ENCODE measurements around the gene RNASEH2B.

RNASEH2B gene, protein sequence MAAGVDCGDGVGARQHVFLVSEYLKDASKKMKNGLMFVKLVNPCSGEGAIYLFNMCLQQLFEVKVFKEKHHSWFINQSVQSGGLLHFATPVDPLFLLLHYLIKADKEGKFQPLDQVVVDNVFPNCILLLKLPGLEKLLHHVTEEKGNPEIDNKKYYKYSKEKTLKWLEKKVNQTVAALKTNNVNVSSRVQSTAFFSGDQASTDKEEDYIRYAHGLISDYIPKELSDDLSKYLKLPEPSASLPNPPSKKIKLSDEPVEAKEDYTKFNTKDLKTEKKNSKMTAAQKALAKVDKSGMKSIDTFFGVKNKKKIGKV

DNA sequence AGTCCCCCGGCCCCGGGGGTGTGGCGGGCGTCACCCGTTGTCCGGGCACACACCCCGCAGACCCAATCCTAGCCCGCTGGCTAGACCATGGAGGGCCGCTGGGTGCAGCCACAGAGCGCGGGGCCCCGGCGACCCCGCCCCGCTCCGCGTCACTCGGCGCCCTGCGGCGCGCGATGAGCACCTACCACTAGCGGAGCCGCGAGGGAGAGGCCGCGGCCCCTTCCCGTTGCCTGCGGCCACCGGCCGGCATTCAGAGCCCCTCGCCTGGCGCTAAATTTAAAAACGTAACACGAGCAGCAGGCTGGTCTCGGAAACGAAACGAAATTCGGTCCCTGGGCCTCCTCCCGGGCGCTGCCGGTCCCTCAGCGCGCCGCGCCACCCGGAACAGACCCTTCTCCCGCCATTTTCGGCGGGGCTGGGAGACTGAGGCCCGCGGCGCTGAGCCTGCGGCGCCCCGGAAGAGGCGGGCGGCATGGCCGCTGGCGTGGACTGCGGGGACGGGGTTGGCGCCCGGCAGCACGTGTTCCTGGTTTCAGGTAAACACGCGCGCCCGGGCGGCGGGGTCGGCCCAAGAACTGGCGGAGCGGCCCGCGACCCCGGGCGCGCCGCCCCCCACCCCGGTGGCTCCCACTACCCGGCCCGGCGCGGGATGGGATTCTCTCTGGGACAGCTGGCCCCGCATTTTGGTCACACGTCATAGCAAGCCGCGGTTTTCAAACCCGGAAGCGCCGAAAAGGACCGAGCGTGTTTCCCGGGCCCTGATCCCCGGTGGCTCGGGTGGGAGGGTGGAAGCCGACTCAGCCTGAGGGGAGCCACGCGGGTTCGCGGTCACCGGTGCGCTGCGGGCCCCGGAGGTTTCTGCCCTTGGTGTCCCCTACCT is at the start of gene RNASEH2B:
Gene RNASEH2B, plus strand, starts transcription at position 187 of the 880 bp plus-strand sequence. Its CDS starts 286 bp downstream, at position 473.
- DNase-seq (ENCODE audit: low spot score) = peak; percentile 57

DNA sequence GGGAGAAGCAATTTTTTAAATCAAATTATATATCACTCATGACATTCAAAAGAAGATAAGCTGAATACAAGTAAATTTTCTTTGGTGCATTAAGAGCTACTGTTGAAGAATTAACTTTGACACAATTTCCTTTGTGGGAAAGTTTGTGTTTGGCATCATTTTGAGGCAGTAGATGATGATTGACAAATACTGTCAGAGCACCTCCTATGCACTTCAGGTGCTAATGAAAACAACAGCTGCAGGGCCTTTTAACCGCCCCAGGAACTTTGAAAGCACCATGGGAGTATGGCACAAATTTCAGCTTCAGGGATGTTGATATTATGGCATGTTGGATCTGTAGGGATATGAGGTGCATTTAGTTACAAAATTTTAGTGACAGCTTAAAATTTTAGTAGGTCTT is 45.1 kb upstream of the RNASEH2B start:
- no peak for DNase-seq (ENCODE audit: low spot score)

DNA sequence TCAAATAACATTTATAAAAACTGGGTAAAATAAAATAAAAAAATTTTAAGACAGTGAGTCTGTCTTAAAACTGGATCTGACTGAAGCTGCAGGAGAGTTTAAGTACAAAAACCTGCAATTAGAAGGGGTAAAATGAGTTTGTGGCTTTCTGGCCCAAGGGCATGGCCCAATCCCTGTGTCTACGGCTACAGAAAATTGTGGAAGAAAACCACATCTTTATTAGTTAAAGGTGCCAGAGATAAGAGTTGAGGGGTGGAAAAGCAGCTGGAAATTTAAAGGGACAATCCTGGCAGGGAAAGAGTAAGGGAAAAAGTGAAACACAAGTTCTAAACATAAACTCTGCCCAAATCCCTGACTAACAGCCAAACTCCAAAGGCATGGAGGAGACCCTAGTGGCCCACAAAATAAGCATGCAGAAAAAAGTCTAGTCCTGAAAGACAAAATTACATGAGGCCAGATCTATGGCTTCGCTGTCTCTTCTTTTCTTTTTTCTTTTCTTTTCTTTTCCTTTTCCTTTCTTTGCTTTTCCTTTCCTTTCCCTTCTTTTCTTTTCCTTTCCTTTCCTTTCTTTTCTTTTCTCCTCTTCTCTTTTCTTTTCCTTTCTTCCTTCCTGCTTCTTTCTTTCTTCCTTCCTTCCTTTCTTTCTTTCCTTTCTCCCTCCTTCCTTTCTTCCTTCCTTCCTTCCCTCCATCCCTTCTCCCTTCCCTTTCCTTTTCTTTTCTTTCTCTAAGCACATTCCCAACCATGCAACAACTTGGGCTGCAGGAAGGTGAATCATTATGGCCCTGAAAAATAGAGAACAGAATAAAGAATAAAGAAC is 42.6 kb upstream of the RNASEH2B start:
- DNase-seq (ENCODE audit: low spot score) = no peak

DNA sequence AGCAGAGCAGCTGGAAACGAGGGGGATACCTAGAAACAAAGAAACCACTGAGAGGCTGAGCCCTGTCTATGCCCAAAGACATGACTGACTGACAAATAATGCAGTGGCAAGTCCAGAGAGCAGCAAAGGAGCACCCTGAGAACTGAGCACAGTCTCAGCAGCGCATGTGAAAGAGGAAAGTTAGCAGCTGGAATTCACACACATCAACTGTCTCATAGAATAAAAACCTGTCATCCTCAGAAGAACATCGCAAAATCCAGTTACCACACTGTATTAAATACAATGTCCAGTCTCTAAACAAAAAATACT is 42.0 kb upstream of the RNASEH2B start:
- no peak for DNase-seq (ENCODE audit: low spot score)

DNA sequence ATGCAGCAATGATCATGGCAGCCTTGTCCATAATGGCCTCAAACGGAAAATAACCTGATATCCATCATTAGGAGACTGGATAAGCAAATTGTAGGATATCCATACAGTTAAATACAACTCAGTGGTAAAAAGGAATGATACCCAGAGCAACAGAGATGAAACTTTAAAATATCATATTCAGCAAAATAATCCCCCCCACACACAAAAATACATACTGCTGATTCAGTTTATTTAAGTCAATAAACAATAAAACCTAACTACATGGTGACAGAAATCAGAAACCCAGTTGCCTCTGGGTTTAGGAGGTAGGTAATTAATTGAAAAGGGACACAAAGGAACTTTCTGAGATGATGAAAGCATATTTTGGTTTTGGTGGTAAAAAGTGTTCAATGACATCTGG is 38.2 kb upstream of the RNASEH2B start:
- DNase-seq (ENCODE audit: low spot score) = no peak

DNA sequence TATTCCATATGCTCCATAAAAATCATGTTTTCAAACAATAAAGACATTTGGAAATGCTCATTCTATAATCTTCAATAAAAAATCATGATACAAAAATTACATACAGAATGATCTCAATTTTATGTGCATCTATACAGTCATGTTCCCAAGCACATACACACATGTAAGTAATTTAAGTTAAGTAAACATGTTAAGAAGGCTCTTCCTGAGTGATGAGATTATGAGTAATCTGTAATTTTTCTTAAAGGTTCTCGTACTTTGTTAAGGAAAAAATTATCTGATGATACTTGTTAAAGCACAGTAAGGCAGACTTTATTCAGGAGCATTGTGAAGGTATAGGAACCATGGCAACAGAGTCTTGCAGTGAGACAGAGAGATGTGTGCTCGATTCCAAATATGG is 36.1 kb upstream of the RNASEH2B start:
- DNase-seq (ENCODE audit: low spot score) = no peak

DNA sequence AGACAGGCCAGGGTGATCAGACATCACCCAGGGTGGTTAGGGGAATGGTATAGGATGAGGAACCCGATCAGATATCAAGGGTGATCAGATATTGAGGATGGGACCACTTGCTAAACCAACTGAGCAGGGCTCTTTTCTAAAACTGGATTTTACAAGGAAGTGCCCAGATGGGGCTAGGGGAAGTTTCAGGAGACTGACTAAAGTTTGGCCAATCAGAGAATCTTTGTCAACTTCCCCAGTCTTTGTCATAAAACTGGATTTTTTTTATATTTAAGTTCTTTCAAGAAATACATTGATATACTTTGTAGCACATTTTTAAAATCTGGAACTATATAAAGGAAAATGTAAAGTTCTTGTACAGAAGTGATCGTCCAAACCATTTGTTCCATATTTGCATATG is 35.6 kb upstream of the RNASEH2B start:
- DNase-seq (ENCODE audit: low spot score) = no peak

DNA sequence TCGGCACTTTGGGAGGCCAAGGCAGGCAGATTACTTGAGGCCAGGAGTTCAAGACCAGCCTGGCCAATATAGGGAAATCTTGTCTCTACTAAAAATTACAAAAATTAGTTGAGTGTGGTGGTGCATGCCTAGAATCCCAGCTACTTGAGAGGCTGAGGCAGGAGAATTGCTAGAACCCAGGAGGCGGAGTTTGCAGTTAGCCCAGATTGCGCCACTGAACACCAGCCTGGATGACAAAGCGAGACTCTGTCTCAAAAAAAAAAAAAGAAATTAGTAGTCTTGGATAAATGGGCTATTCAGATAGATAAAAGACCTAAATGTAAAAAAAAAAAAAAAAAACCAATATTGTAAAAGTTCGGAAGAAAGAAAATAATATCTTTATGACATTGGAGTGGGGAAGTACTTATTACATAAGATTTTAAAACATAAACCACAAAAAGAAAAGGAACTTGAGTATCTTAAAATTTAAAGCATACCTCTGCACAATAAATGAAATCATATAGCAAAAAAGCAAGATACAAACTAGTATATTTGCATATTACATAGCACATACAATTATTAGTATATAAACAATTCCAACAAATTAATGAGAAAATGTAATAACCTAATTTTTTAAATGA is 26.7 kb upstream of the RNASEH2B start:
- no peak for DNase-seq (ENCODE audit: low spot score)

DNA sequence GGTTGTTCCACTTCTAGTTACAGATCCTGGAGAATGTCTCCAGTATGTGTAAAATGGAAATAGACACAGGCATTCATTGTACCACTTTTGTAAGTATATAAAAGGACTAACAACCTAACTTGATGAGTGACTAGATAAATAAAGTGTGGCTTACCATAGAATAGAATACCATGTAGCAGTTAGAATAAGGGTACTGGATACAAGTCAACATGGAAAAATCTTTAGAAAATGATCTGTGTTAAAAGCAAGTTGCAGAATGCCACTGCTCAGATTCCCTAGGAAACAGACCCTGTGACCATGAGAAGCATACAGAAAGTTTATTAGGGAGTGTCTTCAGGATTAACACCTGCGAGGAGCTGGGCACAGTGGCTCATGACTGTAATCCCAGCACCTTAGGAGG is 25.9 kb upstream of the RNASEH2B start:
- DNase-seq (ENCODE audit: low spot score) = no peak

DNA sequence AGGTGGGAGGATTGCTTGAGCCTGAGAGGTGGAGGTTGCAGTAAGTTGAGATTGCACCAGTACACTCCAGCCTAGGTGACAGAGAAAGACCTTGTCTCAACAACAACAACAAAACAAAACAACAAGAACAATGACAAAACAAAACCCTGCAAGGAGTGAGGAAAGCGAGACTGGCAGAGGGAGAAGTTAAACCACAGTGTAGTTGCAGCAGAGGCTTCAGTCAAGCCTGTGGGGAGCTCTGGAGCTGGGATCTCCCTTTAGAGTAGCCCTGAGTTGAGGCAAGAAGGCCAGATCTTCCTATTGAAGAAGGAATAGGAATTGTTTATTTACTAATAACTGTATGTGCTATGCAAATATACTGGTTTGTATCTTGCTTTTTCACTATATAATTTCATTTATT is 25.3 kb upstream of the RNASEH2B start:
- no peak for DNase-seq (ENCODE audit: low spot score)

DNA sequence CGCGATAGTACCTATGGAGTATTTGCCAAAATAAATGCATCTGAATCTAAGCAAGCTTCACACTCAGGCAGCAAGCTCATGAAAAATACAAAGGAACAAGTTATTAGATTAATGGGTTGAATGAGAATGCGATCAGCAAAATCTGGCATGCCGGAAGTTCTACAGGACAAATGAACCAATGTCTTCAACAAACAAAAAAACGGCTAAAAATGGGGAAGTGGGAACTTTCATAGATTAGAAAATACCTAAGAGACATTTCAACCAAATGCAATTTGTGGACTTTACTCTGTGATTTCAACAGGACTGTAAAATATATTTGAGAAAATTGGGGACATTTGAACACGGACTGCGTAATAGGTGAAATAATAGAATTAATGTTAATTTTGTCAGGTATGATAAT is 22.4 kb upstream of the RNASEH2B start:
- DNase-seq (ENCODE audit: low spot score) = no peak

DNA sequence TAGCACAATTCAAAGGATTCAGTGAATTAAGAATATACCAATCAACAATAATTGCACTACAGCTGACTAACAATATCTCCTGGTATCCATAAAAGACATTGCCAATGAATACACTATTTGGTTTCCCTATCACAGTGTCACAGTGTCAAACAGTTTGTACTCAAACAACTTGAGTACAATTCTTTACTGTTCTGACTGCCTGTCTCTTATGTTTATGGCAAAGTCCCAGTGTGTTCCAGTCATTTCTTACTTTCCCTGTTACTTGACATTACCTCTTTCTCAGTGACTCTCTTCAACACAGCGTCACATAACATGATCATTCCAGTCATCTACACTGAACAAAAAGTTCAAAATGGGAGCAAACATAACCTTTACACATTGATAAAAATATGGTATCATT is 21.2 kb upstream of the RNASEH2B start:
- DNase-seq (ENCODE audit: low spot score) = no peak

DNA sequence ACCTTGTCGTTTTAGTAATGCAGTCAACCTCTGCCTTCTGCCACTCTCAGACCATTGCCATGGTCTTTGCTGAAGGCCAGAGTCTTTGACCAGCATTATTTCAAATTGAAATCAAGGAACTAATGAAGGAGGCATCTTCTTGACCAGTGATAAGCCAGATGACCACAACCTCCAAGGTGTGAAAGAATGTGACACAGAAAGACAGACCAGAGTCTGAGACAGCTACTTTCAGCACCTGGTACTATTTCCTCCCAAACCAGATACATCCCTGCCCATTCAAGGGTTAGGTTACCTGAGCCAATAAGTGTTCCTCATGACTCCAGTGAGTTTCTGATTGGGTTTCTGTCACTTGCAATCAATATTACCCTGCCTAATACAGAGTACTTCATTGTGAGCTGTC is 20.3 kb upstream of the RNASEH2B start:
- no peak for DNase-seq (ENCODE audit: low spot score)

DNA sequence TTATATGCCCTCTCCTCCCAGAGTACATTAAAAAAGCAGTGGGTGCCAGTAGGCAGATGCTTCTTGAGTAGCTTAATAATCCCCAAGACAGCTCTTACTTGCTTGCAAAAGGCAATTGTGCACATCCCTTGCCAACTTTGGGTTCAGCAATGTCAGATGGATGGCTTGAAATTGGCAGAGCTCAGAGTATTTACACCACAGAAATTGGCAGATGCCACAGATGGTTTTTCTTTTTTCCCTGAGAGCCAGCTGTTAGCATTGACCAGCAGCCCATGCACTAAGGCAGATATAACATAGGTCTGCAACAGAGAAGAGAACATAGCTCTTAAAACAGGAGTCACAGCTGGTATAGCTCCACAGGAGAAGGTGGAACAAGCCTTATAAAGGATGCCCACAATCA is 18.4 kb upstream of the RNASEH2B start:
- DNase-seq (ENCODE audit: low spot score) = no peak

DNA sequence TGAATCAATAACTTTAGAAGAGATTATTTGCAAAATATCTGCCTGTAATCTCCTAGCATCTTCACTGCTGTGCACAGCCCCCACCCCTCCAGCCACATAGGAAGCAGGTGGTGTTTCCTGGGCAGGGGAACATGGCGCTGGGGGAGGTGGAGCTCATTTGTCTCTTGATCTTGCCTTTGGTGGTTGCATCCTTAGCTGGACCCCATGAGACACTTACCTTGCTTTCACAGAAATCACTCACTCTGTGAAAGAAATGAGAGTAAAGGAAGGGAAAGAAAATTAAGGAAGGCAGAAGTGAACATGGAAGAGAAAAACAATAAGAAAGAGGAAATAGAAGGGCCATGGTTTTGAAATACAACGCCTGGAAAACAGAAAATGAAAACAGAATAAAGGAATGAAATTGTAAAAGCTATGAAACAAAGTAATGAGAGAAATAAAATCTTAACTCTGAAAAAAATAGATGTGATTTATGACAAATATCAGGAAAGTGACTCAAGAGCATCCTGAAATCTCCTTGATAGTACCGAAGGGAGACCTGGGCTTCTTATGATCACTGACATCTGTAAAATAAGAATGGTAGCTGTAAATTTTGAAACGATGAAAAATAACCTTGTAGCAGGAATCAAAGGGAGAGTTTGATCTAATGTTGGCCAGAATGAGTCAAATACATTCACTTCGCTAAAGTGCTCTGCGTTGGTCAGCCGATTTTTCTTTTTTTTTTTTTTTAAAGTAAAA is 17.2 kb upstream of the RNASEH2B start:
- no peak for DNase-seq (ENCODE audit: low spot score)

DNA sequence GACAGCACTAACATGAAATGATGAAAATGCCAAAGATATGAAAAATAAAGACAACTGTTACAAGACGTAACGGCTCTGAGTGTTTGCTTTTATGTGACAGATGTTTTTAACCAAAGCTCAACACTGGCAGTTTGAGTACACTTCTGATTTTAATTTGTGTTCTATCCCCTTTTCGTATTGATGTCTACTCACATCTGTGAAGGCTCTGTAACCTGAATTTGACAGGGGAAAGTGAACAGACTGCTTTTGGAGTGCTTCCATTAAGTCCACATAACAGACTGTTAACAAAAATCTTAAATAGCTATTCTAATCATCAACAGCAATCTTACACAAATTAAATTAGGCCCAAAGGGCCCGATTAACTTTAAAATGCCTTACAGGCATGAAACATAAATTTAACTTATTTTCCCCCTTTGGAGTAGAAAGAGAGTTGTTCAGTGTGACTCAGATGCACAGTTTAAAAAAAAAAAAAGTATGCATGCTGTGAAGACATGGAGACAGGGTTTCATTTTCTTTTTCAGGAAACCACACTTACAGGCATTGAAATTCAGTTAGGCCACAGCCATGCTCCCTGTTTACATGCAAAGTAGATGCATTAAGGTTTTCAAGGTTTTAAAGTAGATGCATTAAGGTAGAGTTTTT is 16.3 kb upstream of the RNASEH2B start:
- no peak for DNase-seq (ENCODE audit: low spot score)

DNA sequence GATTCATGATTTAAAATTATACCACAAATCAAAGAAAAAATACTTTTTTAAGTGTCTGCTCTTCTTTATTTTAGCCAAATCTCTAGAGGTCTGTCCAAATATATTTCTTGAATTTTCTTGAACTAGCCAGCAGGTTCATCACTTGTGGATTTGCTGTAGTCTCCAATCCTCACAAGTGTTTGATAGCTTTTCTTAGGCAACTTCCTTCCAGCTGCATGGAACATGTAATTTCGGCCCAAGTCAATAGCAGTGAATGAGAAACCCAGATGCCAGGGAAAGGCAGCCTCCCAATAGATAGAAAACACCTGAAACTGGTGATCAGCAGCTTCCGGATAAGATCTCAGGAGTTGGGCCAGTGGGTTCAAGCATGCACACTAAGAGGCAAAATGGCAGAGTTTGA is 15.6 kb upstream of the RNASEH2B start:
- no peak for DNase-seq (ENCODE audit: low spot score)

DNA sequence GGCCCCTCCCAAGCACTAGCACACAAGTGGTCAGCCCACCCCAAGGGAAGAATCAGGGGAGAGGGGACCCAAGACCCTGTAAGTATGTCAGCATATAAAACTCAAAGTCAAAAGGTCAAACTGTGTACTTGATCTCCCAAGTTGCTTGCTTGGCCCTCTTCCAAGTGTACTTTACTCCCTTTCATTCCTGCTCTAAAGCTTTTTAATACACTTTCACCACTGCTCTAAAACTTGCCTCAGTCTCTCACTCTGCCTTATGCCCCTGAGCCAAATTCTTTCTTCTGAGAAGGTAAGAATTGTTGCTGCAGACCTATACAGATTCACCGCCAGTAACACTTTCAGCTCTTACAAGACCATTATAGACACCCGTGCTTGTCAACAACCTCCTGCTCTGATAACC is 15.1 kb upstream of the RNASEH2B start:
- DNase-seq (ENCODE audit: low spot score) = no peak

DNA sequence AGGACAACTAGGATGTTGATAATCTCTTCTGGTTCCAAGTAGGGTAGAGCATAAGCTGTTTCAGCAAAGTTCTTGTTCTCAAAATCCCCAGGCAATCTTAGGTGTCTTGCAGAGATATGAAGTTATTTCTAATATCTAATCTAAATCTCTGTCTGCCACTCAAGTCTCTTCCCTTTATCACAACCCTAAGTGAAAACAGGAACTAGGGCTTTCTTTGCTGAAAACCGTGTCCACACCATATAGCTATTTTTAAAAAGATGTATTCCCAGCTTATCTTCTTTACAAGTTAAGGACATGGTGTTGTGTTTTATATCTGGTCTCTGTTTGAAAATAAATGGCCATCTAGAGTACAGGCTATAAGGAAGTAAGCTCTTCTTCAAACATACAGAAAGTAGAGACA is 11.3 kb upstream of the RNASEH2B start:
- DNase-seq (ENCODE audit: low spot score) = no peak

DNA sequence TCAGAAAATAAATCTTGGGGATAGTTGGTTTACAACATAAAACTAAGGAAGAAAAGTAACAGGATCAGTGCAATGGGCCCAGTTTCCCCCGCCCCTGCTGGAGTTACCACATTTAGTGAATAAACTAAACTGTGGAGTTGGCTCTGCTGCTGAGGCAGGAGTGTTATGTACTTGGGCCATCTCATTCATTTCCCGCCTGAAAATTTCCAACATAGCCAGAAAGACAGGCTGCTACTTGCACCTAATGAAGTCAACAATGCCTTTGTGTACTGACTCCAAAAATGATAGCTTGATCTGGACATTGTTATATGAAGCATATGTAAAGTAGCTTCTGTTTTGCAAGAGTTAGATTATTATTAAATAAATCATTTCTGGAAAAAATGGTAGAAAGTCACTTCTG is 7.9 kb upstream of the RNASEH2B start:
- no peak for DNase-seq (ENCODE audit: low spot score)

DNA sequence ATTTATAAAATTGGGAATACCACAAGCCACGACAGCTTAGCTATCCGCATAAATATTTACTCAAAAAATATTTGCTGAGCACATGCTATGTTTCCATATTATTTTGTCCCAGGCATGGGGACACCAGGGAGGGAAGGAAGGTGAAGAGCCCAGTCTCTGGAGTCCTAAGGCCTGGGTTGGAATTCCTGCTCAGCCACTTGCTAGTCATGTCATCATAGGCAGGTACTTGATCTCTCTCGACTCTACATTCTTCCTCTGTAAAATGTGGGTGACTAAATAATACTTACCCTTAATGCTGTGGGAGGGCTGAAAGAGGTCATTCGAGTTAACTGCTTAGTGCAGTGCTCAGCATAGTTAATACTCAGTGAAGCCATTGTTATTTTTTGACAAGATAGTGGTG is 4.3 kb upstream of the RNASEH2B start:
- no peak for DNase-seq (ENCODE audit: low spot score)
